B cell (primary cell): ENCODE results near the gene AAK1. TPM values are rescaled to one million over a fixed set of nuclear protein-coding genes. Genes with fewer than 3 reads are reported as not detected.

Source experiments
- ATAC-seq: fragments of 200-7000 bp; cut with Tn5 transposase; one replicate; pipeline ENCODE4 v1.10.0; 2021; ENCODE audit warnings: low read depth, mild to moderate bottlenecking, moderate number of reproducible peaks, moderate library complexity
- CTCF ChIA-PET: fragments of 350-600 bp; sonication (Branson Sonifier 250); formaldehyde crosslinking; loops from one replicate; lab custom pipeline; 2021; ENCODE audit warnings: antibody characterized with exemption, inconsistent platforms; lab: Charles Lee
- POLR2A ChIA-PET: fragments of 350-600 bp; sonication (Branson Sonifier 250); formaldehyde crosslinking; loops from one replicate; lab custom pipeline; 2021; ENCODE audit warnings: antibody characterized with exemption; lab: Charles Lee
- DNase-seq: peaks from one replicate; pipeline ENCODE4 v3.0.0; 2013
- H2AFZ ChIP-seq: 2 replicates; pipeline ENCODE4 v1.6.1; 2012; ENCODE audit warnings: mild to moderate bottlenecking, low read depth, low read length; ENCODE audit not compliant: insufficient read depth, poor library complexity, severe bottlenecking
- H3K27ac ChIP-seq, 2 donors: 1 replicate in 1 of 2; 2 replicates in 1 of 2; pipeline ENCODE4 v1.5.1; 2012 to 2013; ENCODE audit warnings: low read length in 2 of 2, mild to moderate bottlenecking in 2 of 2, moderate library complexity in 1 of 2
- H3K27me3 ChIP-seq, 4 experiments: fragments of 200-600 bp in 1 of 4; sonication (generic) in 1 of 4; replicated peaks in 1 of 4; 1 replicate in 2 of 4; 2 replicates in 2 of 4; pipeline versions ENCODE4 v1.6.1 to v1.7.0; 2013 to 2016; ENCODE audit warnings: low read length in 3 of 4, mild to moderate bottlenecking in 2 of 4, mixed read lengths in 1 of 4, moderate library complexity in 1 of 4; ENCODE audit not compliant: insufficient read depth in 4 of 4, control insufficient read depth in 3 of 4; ENCODE audit errors: control extremely low read depth in 1 of 4
- H3K36me3 ChIP-seq, 2 experiments: replicated peaks in 1 of 2; 1 replicate in 1 of 2; 2 replicates in 1 of 2; pipeline versions ENCODE4 v1.6.1 to v1.7.1; 2013; ENCODE audit warnings: low read length in 1 of 2; ENCODE audit not compliant: insufficient read depth in 2 of 2, control insufficient read depth in 1 of 2; ENCODE audit errors: control extremely low read depth in 1 of 2, extremely low read depth in 1 of 2
- H3K4me1 ChIP-seq, 2 donors: fragments of 200-600 bp in 1 of 2; sonication (generic) in 1 of 2; 1 replicate in 1 of 2; 2 replicates in 1 of 2; pipeline versions ENCODE4 v1.5.1 to v1.6.1; 2013 to 2017; ENCODE audit warnings: low read length in 2 of 2; ENCODE audit not compliant: control insufficient read depth in 2 of 2, insufficient read depth in 2 of 2
- H3K4me2 ChIP-seq: replicated peaks from 2 replicates; pipeline ENCODE3; 2012; ENCODE audit warnings: mild to moderate bottlenecking, low read depth, low read length; ENCODE audit not compliant: poor library complexity, severe bottlenecking
- H3K4me3 ChIP-seq, 5 experiments: fragments of 200-600 bp in 1 of 5; sonication (generic) in 1 of 5; 1 replicate in 3 of 5; 2 replicates in 2 of 5; pipeline versions ENCODE4 v1.5.1 to v1.7.0; 2011 to 2016; ENCODE audit warnings: low read length in 4 of 5, mild to moderate bottlenecking in 4 of 5, low read depth in 2 of 5, control low read depth in 1 of 5, moderate library complexity in 1 of 5; ENCODE audit not compliant: insufficient read depth in 1 of 5; ENCODE audit errors: control extremely low read depth in 1 of 5, extremely low read depth in 1 of 5
- H3K79me2 ChIP-seq: fragments of 200-600 bp; sonication (generic); one replicate; pipeline ENCODE4 v1.6.0; 2016; ENCODE audit warnings: low read length; ENCODE audit not compliant: control insufficient read depth, insufficient read depth
- H3K9ac ChIP-seq: fragments of 200-600 bp; sonication (generic); 2 replicates; pipeline ENCODE4 v1.6.1; 2017; ENCODE audit warnings: mild to moderate bottlenecking, low read length, moderate library complexity
- H3K9me3 ChIP-seq, 3 donors: one replicate each; pipeline versions ENCODE4 v1.6.1 to v1.7.1; 2013; ENCODE audit warnings: low read length in 2 of 3; ENCODE audit not compliant: control insufficient read depth in 2 of 3, insufficient read depth in 1 of 3; ENCODE audit errors: control extremely low read depth in 1 of 3
- H4K20me1 ChIP-seq: 2 replicates; pipeline ENCODE4 v1.6.0; 2012; ENCODE audit warnings: mild to moderate bottlenecking, low read length; ENCODE audit not compliant: insufficient read depth, control insufficient read depth, poor library complexity, severe bottlenecking
- H3K27ac Mint-ChIP-seq: one replicate; pipeline ENCODE4 v1.8.0; 2021; ENCODE audit warnings: mixed read lengths
- H3K27me3 Mint-ChIP-seq: one replicate; pipeline ENCODE4 v1.8.0; 2021; ENCODE audit warnings: mixed read lengths
- H3K4me1 Mint-ChIP-seq: one replicate; pipeline ENCODE4 v1.8.0; 2021; ENCODE audit warnings: mixed read lengths
- H3K4me3 Mint-ChIP-seq: one replicate; pipeline ENCODE4 v1.8.0; 2021; ENCODE audit warnings: mixed read lengths
- H3K9me3 Mint-ChIP-seq: one replicate; pipeline ENCODE4 v1.8.0; 2022; ENCODE audit warnings: mixed read lengths; ENCODE audit not compliant: insufficient read depth
- CTCF ChIP-seq: fragments of 200-600 bp; IDR thresholded peaks from one replicate; pipeline ENCODE4 v1.8.0; 2022; ENCODE audit warnings: antibody characterized with exemption, mild to moderate bottlenecking
- EZH2 ChIP-seq: IDR thresholded peaks from 2 replicates; pipeline ENCODE4 v1.6.1; 2012; ENCODE audit warnings: borderline replicate concordance, low read depth, mild to moderate bottlenecking, moderate library complexity, low read length; ENCODE audit not compliant: insufficient read depth, poor library complexity, severe bottlenecking
- WGBS: methylation state at CpG from one replicate; pipeline ENCODE4 v1.1.5; 2013; ENCODE audit warnings: missing lambda C conversion rate; ENCODE audit not compliant: insufficient coverage; 5-methylcytosine and 5-hydroxymethylcytosine counted together
- intact Hi-C: fragments of 100-400 bp; cut with micrococcal nuclease; formaldehyde crosslinking; loops from one replicate; pipeline ENCODE4 v1.10.0; 2022
- polyA plus RNA-seq: library from polyadenylated mRNA; depleted of rRNA; stranded (reverse); fragments of >200 nt; gene quantifications from 2 replicates; pipeline ENCODE4 v1.2.3, GENCODE V29; 2012
- total RNA-seq, 2 donors: library from RNA; stranded (reverse); fragments of 120-200 nt in 1 of 2; gene quantifications; 1 replicate in 1 of 2; 2 replicates in 1 of 2; pipeline versions ENCODE4 v1.2.3 to v1.2.4, GENCODE V29; 2013 to 2022

Gene AAK1
- total and polyA plus RNA-seq, 2 donors (not counting 1 experiment from before 2014, with no cell fraction given) = 2.4 to 7.2 TPM

GRCh38 chr2:69617744-69618143 is 25.8 kb downstream of the AAK1 start:
- Histone ChIP-seq H3K27me3 (peaks cover 0 to 16% (median 6%) of the 10 kb centered on the region in 4 experiments), H3K27ac (no peak overlapping the region), H4K20me1 (no peaks in the 10 kb centered on the region), H3K9me3 (peaks cover 0 to 8% (median 0%) of the 10 kb centered on the region in 3 donors), H3K79me2 (peaks cover 11% of the 10 kb centered on the region), H3K4me2 (no peak overlapping the region), H3K4me3 (no peak overlapping the region), H2AFZ (no peak overlapping the region), H3K36me3 (no peaks in the 10 kb centered on the region), H3K4me1 (peaks cover 0 to 5% of the 10 kb centered on the region in 2 donors), H3K9ac (no peak overlapping the region)
- TF ChIP-seq CTCF = no peak
- no peak for TF ChIP-seq EZH2
- ChIA-PET CTCF (no interaction called here), POLR2A (no interaction called here)
- no peak overlapping the region for H3K4me3 Mint-ChIP-seq
- DNase-seq (no peak), ATAC-seq (no peak)
- no peaks in the 10 kb centered on the region for H3K4me1 Mint-ChIP-seq
- H3K9me3 Mint-ChIP-seq = no peaks in the 10 kb centered on the region
- intact Hi-C loops = no loop called here
- H3K27ac Mint-ChIP-seq = no peak overlapping the region
- 80% methylated on average over 1 of the region's 1 CpG for WGBS
- peaks cover 7% of the 10 kb centered on the region for H3K27me3 Mint-ChIP-seq

GRCh38 chr2:69616755-69617154 is 26.8 kb downstream of the AAK1 start:
- H3K4me3 ChIP-seq = no peak overlapping the region
- H3K27ac Mint-ChIP-seq = no peak overlapping the region
- no peak overlapping the region for H3K4me3 Mint-ChIP-seq

More at GRCh38 chr2:69616755-69617154, 26.8 kb downstream of the AAK1 start:
- Histone ChIP-seq H4K20me1 (no peaks in the 10 kb centered on the region), H3K27me3 (peaks cover 0 to 16% (median 6%) of the 10 kb centered on the region in 4 experiments), H3K9me3 (peaks cover 0 to 8% (median 0%) of the 10 kb centered on the region in 3 donors), H3K79me2 (peaks cover 11% of the 10 kb centered on the region), H3K9ac (no peak overlapping the region), H3K4me2 (no peak overlapping the region), H3K27ac (no peak overlapping the region), H2AFZ (no peak overlapping the region), H3K36me3 (no peaks in the 10 kb centered on the region), H3K4me1 (peaks cover 0 to 5% of the 10 kb centered on the region in 2 donors)
- DNase-seq = no peak
- Mint-ChIP-seq H3K27me3 (peaks cover 7% of the 10 kb centered on the region), H3K4me1 (no peaks in the 10 kb centered on the region), H3K9me3 (no peaks in the 10 kb centered on the region)
- intact Hi-C loops = no loop called here
- ATAC-seq = no peak
- TF ChIP-seq CTCF = no peak
- WGBS = no CpG with 5 or more reads among the region's 1 CpG
- CTCF ChIA-PET = no interaction called here
- POLR2A ChIA-PET = no interaction called here
